ENCODE measurements around the gene ARID1B.

Gene ARID1B

DNA sequence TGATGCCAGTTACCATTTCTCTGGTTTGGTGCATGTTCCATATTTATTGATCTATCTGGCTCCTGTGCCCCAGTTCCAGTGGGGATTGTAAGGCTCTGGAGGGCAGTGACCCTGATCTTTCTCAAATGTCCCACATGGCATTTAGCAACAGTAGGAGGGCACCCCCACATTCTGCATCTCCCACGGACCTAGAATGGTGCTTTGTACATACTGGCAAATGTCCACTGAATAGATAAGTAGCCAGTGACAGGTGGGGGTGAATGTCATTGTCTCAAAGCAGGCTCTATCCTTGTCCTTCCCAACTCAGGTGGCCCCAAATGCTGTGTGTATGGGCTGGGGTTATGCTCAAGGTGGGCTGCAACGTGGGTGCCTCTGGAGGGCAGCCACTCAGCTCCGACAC lies 462.0 kb downstream of the ARID1B start:
- no peak for DNase-seq

DNA sequence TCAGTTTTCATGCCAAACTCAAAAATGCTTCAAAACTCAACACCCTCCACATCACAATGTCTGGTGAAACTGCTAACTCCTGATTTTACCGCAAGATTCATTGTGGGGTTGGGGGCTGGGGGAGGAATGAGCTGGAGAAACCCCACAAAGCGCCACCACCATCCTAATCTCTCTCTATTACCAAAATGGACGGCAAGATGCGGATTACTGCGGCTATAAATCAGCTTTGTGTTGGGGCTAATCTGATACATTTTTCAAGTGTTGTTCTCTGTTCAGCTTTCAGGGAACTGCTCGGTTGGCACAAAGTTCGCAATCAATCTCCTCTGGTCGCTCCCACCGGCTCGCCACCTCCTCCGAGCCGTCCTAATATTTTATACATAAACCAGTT lies 462.5 kb downstream of the ARID1B start:
- DNase-seq, result no peak

DNA sequence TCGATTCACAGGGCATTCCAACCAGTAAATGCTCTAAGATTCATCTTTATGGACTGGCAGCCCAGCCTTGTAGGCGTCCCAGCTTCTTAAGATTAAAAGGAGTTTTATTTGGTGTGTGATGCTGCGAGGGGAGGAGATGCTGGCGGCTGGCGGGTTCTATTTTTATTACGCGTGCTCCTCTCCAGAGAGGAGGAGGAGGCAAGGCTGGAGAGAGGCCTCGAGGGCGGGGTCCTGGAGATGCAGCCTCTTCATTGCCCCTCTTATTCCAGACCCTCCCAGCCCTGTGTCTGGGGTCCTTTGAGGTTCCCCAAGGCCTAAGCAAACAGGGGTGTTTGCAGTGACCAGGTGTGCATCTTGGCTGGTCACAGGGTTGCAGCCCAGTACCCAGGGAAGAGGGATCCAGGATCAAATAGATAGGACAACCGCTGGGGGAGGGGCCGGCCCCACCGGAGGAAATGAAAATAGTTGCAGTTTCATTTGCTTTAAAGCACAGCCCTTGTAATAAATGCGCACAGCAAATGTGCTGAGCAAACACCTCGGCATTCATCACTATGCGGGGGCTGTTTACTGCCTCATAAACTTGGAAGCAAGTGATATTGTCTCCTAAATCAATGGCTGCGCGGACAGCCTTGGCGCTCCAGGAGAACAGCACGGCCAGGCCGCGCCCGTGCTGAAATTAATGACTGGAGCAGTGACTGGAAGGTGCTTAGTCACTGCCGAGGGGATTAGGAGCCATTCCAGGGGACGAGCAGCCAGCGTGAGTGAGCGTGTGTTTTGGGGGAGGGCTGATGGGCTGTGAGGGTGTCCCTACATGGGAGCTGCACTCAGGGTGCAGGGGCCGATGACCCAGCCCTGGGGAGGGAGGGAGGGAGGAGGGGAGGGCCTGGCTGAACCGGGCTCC lies 463.1 kb downstream of the ARID1B start:
- DNase-seq, result no peak

GRCh38 chr6:157240960-157241311 lies 463.8 kb downstream of the ARID1B start:
- DNase-seq, result no peak

DNA sequence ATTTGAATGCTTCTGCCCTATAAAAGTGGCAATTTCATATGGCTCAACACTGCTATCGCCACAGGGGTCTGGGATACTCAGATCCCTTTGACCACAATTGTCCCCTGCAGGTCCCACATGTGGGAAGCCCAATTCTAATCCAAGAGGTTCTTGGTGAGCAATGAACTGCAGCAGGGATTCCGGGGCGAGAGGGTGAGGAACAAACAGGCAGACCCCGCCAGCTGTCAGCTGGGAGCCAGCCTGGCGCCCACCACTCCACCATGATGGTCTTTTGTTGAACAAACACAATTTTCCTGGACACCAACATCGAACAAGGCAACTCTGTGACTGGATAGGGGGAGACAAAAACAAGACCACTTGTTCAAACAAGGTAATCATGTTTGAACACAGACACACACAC lies 465.6 kb downstream of the ARID1B start:
- DNase-seq, result no peak

DNA sequence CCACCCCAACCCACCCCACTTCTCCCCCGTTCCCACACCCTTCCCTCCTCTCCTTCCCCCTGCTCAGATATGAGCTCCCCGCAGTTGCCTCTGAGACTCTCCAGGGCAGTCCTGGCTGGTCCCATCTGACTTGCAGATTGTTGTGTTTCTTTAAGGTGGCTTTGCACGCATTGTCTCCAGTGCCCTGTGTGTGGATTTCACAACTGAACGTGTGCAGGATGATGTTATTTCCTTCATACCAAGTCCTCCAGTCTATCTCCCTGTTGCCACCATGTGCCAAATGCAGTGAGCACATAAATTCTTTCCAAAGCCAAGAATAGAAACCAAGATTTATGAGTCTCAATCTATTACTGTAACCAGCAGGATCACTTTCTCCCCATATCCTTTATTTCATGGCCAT lies 467.0 kb downstream of the ARID1B start:
- no peak for DNase-seq

DNA sequence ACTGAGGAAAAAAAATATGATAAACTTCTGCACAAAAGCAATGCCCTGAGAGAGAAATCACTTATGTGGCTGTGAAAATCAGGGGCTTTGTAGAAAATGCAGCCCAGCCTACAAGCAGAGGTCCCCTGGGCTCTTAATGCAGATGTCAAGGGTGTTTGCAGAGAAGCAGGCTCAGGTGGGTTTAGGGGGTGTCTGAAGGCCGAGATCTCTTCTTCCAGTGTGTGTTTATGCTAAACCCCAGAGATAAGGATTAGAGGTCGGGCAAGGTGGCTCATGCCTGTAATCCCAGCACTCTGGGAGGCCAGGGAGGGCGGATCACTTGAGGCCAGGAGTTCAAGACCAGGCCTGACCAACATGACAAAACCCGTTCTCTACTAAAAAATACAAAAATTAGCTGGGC lies 467.6 kb downstream of the ARID1B start:
- no peak for DNase-seq

DNA sequence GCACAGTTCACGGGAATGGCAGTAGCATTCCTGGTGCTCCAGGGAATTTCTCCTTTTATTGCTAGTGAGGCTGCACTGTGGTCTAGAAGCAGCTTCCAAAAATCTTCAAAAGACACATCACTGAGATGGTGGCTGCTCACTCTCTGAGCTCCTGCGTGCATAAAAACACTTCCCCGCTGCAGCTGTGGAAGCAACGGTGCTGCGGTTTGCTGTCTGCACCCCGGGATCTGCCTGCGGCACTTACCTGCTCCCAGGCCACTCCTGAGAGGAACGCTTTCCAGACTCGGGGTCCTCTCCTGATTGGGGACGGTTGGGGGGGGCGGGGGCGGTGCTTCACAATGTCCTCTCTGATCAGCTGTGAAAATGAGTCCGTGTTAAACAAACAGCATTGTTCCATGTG lies 468.3 kb downstream of the ARID1B start:
- no peak for DNase-seq

- no peak for DNase-seq
Observed at GRCh38 chr6:157246048-157246630, 469.0 kb downstream of the ARID1B start.

- no peak for DNase-seq
Observed at GRCh38 chr6:157246771-157247484, 469.8 kb downstream of the ARID1B start.

GRCh38 chr6:157248264-157248663 lies 471.1 kb downstream of the ARID1B start:
- no peak for DNase-seq

DNA sequence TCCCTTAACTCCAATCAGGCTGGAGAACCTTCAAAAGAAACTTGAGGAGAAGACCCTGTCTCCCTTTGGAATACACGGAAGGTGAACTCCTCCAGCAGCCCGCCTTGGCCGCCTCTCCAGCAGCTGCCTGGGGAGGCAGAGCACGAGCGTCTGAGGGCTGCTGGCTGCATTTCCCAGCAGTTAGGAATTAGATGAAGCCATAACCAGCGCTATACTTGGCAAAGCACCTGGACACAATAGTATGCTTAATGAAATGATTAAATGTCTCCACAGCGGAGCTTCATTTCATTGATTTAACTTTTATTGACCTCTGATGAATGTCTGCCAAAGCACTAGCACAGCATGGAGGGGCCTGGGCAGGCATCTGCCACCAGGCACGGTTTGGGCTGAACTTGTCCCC lies 472.6 kb downstream of the ARID1B start:
- DNase-seq, result no peak

DNA sequence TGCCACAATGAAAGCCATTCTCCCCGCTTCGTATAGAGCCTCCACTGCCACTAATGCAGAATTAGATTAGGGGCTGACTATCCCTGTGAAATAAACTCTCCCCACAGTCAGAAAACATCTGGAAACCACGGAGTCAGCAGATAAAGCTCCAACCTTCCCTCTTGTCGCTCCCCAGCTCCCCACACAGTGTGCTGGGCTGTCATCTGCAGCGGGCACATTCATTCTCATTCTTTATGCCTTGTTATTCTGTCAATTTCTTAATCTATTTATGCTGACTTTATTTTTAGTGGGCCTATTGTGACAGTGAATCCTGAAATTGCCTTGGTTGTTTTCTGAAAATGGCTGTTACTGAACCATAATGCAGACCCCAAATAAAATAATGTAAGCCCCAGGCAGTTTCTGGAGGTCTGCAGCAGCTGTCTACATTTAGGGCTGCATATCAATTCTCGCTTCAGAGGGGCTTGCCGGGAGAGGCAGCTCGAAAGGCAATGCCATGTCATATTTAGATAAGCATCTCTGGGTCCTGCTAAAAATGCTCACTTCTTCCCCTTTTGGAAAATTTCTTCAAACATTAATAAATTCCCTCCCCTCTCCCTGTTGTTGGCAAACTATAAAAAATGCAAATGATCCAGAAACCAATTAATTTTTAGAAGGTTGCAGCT lies 474.5 kb downstream of the ARID1B start:
- no peak for DNase-seq

- DNase-seq, result no peak
Observed at GRCh38 chr6:157253017-157253416, 475.8 kb downstream of the ARID1B start.

- peak; percentile 10 for DNase-seq
Observed at GRCh38 chr6:157253699-157254098, 476.5 kb downstream of the ARID1B start.

- no peak for DNase-seq
Observed at GRCh38 chr6:157254538-157254937, 477.4 kb downstream of the ARID1B start.

GRCh38 chr6:157255079-157255478 lies 477.9 kb downstream of the ARID1B start:
- no peak for DNase-seq

GRCh38 chr6:157258878-157259277 lies 481.7 kb downstream of the ARID1B start:
- DNase-seq, result peak; percentile 54

- DNase-seq, result no peak
Observed at GRCh38 chr6:157259443-157259842, 482.3 kb downstream of the ARID1B start.
